ENCODE results near the gene ITGAE. TPM values are rescaled to one million over a fixed set of nuclear protein-coding genes. Genes with fewer than 3 reads are reported as not detected.
"Not testable (repeated sequence)": the region's sequence is repeated elsewhere in the genome, so short reads cannot be mapped to it uniquely, and the experiment has no call there.

The ITGAE gene
- total RNA-seq, 2 donors from 2014 or later, result 21.8 to 34.3 TPM

DNA sequence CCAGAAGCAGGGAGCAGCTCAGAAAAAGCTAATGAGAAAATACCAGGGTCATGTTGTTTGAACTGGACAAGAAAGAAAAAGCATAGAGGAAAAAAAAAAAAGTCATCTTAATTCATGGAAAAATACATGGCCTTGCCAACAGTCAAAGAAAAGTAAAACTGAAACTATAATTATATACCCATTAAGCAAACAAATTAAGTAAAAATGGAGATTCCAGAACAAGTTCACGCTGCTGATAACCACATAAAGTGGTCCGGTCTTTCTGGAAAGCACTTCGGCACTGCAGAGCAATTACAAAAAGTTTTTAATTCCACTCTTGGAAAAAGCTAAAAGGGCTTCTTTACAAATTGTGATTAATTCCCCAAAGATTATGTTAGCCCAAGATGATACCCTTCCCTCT lies 92.6 kb downstream of the ITGAE start:
- H3K9ac ChIP-seq (ENCODE audit: extremely low read depth, low read length, poor library complexity, severe bottlenecking), result no peak overlapping the region
- no peaks in the 10 kb centered on the region for H3K27me3 ChIP-seq (ENCODE audit: control insufficient read depth, insufficient read depth, low read length, poor library complexity, severe bottlenecking)
- H3K9me3 ChIP-seq (ENCODE audit: control insufficient read depth, low read length), result no peaks in the 10 kb centered on the region
- no peaks in the 10 kb centered on the region for H3K27me3 Mint-ChIP-seq (ENCODE audit: insufficient read depth)
- DNase-seq, result no peak
- WGBS, 2 experiments (ENCODE audit: insufficient coverage in 1 of 2, insufficient read length in 1 of 2), result 86 to 99% methylated on average over 3 of the region's 3 CpGs
- H3K27ac ChIP-seq (ENCODE audit: low read depth, low read length), result no peak overlapping the region
- H3K27ac Mint-ChIP-seq, result no peak overlapping the region
- no peaks in the 10 kb centered on the region for H3K4me1 ChIP-seq (ENCODE audit: control insufficient read depth, insufficient read depth, low read length)
- no peak overlapping the region for H3K4me3 ChIP-seq (ENCODE audit: low read length)
- no peaks in the 10 kb centered on the region for H3K4me1 Mint-ChIP-seq
- H3K4me3 Mint-ChIP-seq, result no peak overlapping the region
- peaks cover 8% of the 10 kb centered on the region for H3K36me3 Mint-ChIP-seq (ENCODE audit: low read depth)
- no peak for TF ChIP-seq CTCF (conservative IDR thresholded peaks at IDR 0.05)
- no peaks in the 10 kb centered on the region for H3K9me3 Mint-ChIP-seq
- no peaks in the 10 kb centered on the region for H3K36me3 ChIP-seq (ENCODE audit: control insufficient read depth, insufficient read depth, low read length)

DNA sequence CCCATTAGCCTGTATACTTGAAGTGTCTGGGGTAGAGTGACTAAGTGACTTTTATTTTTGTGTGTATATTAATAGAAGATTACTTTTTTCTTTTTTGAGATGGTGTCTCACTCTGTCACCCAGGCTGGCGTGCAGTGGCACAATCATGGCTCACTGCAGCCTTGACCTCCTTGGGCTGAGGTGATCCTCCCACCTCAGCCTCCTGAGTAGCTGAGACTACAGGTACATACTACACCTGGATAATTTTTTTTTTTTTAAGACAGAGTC lies 95.3 kb downstream of the ITGAE start:
- not testable (repeated sequence) for DNase-seq; H3K36me3 ChIP-seq (ENCODE audit: control insufficient read depth, insufficient read depth, low read length); H3K4me1 ChIP-seq (ENCODE audit: control insufficient read depth, insufficient read depth, low read length); H3K4me3 Mint-ChIP-seq; H3K9ac ChIP-seq (ENCODE audit: extremely low read depth, low read length, poor library complexity, severe bottlenecking); H3K27me3 ChIP-seq (ENCODE audit: control insufficient read depth, insufficient read depth, low read length, poor library complexity, severe bottlenecking); H3K9me3 ChIP-seq (ENCODE audit: control insufficient read depth, low read length); H3K36me3 Mint-ChIP-seq (ENCODE audit: low read depth); H3K27me3 Mint-ChIP-seq (ENCODE audit: insufficient read depth); H3K27ac ChIP-seq (ENCODE audit: low read depth, low read length); H3K4me1 Mint-ChIP-seq; H3K27ac Mint-ChIP-seq; H3K4me3 ChIP-seq (ENCODE audit: low read length)
- H3K9me3 Mint-ChIP-seq, result peaks cover 12% of the 10 kb centered on the region
- 89 to 94% methylated on average over 1 of the region's 1 CpG for WGBS, 2 experiments (ENCODE audit: insufficient coverage in 1 of 2, insufficient read length in 1 of 2)

GRCh38 chr17:3704931-3705717 lies 95.9 kb downstream of the ITGAE start:
- Histone ChIP-seq H3K9me3 (ENCODE audit: control insufficient read depth, low read length) (no peaks in the 10 kb centered on the region), H3K27ac (ENCODE audit: low read depth, low read length) (no peak overlapping the region), H3K4me3 (ENCODE audit: low read length) (no peak overlapping the region), H3K27me3 (ENCODE audit: control insufficient read depth, insufficient read depth, low read length, poor library complexity, severe bottlenecking) (no peaks in the 10 kb centered on the region), H3K9ac (ENCODE audit: extremely low read depth, low read length, poor library complexity, severe bottlenecking) (no peak overlapping the region), H3K36me3 (ENCODE audit: control insufficient read depth, insufficient read depth, low read length) (no peaks in the 10 kb centered on the region), H3K4me1 (ENCODE audit: control insufficient read depth, insufficient read depth, low read length) (no peaks in the 10 kb centered on the region)
- H3K27ac Mint-ChIP-seq, result no peak overlapping the region
- TF ChIP-seq CTCF (conservative IDR thresholded peaks at IDR 0.05), result no peak
- no peak for DNase-seq
- H3K27me3 Mint-ChIP-seq (ENCODE audit: insufficient read depth), result no peaks in the 10 kb centered on the region
- 78 to 88% methylated on average over 14 to 20 of the region's 20 CpGs for WGBS, 2 experiments (ENCODE audit: insufficient coverage in 1 of 2, insufficient read length in 1 of 2)
- peaks cover 12% of the 10 kb centered on the region for H3K9me3 Mint-ChIP-seq
- H3K36me3 Mint-ChIP-seq (ENCODE audit: low read depth), result peaks cover 4% of the 10 kb centered on the region
- no peak overlapping the region for H3K4me3 Mint-ChIP-seq
- no peaks in the 10 kb centered on the region for H3K4me1 Mint-ChIP-seq

GRCh38 chr17:3702041-3702539 lies 98.9 kb downstream of the ITGAE start:
- not testable (repeated sequence) for H3K4me3 ChIP-seq (ENCODE audit: low read length); H3K36me3 Mint-ChIP-seq (ENCODE audit: low read depth); H3K9ac ChIP-seq (ENCODE audit: extremely low read depth, low read length, poor library complexity, severe bottlenecking); DNase-seq; H3K4me3 Mint-ChIP-seq; H3K36me3 ChIP-seq (ENCODE audit: control insufficient read depth, insufficient read depth, low read length); H3K4me1 ChIP-seq (ENCODE audit: control insufficient read depth, insufficient read depth, low read length); H3K27ac Mint-ChIP-seq; H3K4me1 Mint-ChIP-seq; H3K9me3 ChIP-seq (ENCODE audit: control insufficient read depth, low read length); H3K27ac ChIP-seq (ENCODE audit: low read depth, low read length)
- 89 to 90% methylated on average over 7 of the region's 7 CpGs for WGBS, 2 experiments (ENCODE audit: insufficient coverage in 1 of 2, insufficient read length in 1 of 2)
- peaks cover 15% of the 10 kb centered on the region for H3K27me3 ChIP-seq (ENCODE audit: control insufficient read depth, insufficient read depth, low read length, poor library complexity, severe bottlenecking)
- Mint-ChIP-seq H3K9me3 (peaks cover 22% of the 10 kb centered on the region), H3K27me3 (ENCODE audit: insufficient read depth) (peaks cover 17% of the 10 kb centered on the region)
